ENCODE results near the gene ENGASE.

ENGASE gene

DNA sequence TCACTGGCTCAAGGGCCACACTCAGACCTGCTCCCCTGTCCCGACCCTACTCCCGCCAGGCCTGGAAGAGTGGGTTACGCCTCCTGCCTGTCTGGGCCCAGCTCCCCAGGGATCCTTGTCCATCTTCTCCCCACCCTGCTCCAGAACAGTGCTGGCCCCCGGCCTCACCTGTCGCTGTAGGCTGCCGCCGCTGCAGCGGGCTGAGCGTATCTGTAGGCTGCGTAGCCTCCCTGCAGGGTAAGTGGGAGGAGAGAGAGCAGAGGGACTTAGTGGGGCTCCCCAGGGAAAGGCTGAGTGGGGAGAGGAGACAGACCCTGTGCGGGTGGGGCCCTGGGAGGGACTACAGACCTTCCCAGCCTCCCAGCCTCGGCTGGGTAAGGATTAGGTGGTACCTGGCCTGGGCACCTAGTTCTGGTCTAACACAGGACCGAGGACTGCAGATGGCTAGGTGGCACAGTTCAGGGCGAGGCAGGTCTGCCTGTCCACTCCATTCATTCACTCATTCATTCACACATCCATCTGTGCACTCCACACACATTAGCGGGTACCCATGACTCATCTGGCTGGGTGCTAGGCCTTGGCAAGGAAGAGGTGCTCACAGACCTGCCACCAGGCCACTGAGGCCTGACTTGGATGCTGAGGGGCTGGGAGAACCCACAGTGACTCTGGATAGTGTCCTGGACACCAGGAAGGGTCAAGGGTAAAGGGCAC lies 20.9 kb downstream of the ENGASE start:
- DNase-seq: no peak

DNA sequence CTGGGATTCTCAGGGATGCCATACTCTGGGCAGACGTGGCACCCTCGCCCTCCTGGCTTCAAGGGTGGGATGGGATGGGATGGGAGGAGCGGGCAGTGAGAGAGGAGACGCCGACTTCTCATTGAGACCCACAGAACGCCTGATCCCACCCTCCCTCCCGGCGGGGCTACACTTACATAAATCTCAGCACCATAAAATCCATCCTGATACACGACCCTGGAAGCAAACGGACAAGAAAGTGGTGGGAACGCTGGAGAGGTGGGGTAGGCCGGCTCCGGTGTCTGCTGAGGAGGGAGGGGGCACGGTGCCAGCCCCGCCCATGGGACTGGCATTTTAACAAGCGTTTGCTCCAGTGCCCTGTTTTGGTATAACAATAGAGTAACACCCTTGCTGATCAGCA lies 21.9 kb downstream of the ENGASE start:
- DNase-seq: no peak

DNA sequence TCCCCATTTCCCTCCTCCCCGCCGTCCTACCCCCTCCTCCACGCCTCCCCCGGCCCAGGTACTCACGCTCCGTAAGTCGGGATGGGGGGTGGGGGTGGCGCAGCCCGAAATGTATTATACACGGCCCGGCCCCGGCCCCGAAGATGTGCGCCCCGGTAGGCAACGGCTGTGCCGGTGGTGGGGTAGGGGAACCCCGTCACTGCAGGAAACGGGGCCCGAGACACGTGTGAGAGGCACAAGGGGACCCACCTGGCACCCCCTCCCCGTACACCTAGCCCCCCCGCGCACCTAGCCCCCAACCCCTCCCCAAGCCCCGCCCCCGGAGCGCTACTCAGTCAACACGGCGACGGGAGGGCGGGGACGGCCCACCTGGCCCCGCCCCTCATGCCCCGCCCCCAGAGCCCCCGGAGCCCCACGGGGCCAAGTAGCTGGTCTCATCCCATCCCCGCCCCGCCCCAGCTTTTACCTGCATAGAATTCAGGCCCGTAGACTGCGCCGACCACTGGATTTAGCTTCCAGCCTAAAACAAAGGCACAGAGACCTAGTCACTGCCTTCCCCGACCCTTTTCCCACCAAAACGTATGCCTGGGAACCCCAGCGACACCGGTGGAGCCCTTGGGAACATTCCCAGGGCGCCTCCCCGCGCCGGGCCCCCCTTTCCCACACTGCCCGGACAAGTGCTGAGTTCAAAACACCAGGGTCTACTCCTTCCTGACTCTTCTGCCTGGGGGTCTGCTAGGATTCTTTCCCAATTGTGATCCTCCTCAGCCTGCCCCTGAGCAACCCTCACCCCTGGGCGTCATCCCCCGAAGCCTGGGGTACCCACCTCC lies 22.8 kb downstream of the ENGASE start:
- DNase-seq: no peak

DNA sequence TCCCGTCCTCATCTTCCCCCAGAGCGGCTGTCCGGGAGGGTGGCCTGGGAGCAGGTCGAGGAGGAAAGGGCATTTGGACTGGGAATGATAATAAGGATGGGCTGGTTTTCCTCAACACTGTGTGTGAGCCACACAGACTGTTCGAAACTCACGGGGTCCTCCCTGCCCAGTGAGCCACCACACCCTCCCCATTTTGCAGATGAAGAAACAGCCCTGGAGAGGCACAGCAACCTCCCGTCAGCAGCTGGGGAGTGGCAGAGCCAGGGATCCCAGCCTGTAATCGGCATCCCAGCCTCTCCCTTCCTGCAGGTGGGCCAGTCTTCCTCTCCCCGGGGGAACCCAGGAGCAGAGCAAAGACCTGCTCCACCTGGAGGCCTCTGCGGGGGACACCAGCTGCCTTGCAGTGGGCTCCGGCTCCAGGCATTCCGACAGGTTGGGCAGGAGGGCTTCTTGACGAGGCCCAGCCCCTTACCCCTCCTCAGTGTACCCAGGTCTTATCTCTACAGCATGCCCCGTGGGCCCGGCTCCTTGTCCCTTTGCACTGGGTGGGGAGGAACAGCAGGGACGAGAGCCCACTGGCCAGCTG lies 23.8 kb downstream of the ENGASE start:
- DNase-seq: peak; percentile 28

DNA sequence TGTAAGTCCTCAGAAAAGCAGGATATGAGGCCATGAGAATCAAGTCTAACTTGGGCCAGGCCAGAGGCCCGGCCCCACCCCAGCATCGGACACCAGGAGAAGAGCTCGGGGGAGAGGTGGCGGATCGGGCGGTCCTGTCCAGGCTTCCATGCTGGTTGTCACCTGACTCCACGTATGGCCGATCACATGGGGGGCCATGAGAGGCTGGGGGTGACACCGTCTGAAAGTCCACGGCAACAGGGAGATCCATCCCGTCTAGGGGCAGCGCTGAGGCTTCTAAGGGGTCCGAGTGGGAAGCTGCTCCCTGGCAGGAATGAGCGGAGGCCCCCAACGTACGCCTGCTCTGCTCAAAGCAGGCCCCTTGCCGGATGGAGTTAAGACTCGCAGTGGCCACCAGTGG lies 25.8 kb downstream of the ENGASE start:
- no peak for DNase-seq

DNA sequence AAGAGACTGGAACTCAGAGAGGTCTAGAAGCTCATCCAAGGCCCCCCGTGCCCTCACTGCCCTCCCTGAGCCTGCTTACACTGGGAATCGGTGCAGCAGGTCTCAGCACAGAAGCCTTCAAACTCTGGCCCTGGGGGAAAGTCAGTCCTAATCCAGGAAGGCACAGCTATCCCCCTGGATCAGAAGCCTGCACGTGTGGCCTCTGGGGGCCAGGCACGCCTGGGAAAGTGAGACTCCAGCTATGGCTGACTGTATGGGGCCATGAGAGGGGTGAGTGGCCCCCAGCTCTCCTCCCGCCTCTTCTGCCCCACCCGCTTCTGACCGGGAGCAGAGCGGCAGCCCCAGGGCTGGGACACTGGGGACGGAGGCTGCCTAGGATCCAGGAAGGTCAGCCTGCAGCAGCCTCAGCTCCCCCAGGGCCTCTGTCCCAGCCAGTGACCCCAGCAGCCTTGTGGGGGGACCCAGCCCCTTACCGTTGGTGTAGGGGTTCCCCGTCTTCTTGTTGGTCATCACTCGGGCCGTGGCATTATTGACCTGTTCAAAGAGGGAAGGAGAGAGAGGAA lies 26.6 kb downstream of the ENGASE start:
- no peak for DNase-seq

DNA sequence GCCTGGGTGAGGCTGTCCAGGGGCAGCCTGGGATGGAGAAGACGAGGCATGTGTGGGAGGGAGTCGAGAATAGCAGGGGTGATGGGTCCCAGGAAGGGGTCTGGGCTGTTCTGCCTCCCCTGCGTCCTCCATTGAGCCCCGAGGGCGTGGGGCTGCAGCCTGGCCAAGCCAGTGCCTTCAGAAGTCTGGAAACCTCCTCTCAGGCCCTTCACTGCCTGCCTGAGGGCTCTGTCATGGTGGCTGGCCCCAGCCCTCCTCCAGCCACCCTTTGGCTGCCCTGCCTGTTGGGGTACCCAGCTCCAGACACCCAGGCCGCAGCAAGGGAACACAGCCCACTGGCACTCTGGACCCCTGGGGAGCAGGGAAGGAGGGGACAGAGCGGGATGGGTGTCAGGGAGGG lies 27.6 kb downstream of the ENGASE start:
- no peak for DNase-seq

DNA sequence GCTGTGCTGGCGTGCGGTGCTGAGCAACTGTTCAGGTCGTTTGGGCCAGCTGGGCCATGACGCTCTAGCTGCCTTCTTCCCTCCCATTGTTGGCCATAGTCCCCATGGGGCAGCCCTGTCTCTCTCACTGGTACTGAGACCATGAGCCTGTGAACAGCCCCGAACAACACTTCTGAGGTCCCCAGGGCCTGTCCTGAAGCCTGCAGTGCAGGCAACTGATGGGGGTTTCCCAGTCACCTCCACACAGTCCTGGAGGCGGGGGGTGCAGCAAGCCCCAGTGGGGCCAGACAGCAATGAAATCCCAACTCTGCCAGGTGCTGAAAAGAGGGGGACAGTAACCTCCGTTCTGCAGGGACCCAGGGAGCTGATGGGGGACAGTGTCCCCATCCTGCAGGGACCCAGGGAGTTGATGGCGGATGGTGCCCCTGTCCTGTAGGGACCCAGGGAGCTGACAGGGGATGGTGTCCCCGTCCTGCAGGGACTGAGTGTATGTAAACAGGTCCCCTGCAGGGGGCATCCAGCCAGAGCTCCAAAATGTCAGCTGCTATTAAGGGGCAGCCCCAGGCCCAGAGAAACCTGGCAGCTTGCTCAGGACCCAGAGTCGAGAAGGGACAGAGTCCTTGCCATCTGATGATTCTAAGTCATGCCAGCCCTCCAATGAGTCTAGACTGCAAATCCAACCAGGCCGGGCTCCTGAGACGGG lies 30.4 kb downstream of the ENGASE start:
- DNase-seq: no peak

DNA sequence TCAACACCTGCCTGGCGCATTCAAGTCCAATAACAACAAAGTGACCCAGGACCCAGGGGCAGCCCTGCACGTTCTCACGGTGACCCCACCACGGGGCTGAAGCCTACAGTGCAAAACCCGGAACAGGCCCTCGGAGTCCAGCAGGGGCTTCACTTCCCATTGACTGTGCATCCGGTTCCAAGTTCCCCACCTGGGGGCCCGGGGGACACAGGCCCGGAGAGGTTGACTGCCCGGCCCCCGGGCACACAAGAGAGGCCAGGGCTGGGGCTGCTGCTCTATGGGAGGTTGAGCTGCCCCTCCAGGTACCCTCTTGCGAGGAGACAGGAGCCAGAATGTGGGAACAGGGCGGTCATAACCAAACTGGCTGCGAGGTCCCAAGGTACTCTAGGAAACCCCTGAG lies 31.3 kb downstream of the ENGASE start:
- no peak for DNase-seq

DNA sequence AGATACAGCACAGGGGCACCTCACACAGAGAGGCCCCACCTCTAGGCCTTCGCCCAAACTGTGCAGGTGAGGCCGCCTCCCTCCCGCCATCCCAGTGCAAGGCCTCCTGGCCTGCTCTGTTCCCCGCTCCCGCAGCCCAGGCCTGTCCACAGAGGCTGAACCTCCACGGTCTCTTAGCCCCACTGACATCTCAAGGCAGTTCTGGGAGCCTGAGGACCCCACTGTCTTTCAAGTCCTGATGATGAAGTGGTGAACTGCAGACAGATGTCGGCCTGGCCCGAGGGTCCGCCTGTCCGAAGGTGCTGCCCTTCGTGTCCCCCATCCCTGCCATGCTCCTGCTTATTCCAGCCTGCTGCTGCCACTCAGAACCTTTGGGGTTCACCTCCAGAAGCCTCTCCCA lies 32.3 kb downstream of the ENGASE start:
- DNase-seq: no peak

DNA sequence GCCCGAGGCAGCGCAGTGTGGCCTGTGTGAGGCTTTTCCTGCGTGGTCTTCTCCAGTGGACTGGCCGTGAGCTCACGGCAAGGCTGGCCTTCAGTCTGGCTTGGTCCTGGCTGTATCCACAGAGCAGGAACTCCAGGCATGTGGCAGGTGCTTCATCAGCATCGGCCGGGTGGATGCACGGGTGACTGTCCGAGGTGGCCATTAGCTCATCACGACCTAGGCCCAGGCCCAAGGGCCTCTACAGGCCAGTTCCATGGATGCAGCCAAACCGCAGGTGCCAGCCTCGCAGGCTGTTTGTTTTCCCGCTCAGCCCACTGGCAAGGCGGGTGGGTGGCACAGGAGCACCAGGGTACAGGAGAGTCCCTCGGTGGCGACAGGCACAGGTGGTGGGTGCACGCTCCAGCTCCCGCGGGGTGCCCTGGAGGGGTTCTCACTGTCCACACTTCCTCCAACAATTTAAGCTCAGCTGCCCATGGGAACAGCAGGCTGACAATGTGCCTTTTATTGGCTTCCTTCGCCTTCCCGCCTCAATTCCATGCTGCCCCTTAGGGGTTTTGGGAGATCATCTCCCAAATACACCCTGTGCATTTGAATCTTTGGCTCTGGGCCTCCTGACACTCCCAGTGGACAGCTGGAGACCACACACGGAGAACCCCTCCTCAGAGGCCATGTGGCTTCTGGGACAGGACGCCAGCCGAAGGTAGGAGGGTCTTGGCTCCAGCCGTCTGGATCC lies 33.0 kb downstream of the ENGASE start:
- DNase-seq: no peak

DNA sequence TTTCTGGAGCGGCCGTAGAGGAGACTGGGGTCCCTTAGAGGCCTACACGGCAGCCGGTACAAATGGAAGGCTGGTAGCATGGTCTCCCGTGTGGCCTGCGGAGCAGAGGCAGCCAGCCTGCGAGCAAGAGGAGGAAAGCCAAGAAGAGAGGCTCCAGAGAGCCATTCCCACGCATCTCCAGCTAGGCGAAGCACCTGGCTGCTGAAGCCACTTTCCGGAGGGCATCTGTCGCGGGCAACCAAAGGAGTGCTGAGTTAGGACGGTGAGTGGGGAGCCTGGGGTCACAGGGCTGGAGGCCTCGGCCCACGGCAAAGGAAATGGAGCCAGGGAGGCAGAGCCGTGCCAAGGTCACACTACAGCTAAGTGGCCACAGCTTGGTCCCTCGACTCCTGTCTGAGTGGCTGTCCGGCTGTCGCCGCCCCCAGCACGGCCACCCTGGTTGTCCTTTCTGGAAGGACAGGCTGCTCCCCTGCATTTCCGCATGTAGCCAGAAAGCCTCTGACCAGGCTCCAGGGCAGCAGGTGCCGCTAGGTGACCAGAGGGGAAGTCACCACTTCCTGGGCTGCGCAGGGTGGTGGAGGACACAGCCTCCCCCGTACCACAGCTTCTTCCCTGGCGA lies 33.7 kb downstream of the ENGASE start:
- DNase-seq: no peak

DNA sequence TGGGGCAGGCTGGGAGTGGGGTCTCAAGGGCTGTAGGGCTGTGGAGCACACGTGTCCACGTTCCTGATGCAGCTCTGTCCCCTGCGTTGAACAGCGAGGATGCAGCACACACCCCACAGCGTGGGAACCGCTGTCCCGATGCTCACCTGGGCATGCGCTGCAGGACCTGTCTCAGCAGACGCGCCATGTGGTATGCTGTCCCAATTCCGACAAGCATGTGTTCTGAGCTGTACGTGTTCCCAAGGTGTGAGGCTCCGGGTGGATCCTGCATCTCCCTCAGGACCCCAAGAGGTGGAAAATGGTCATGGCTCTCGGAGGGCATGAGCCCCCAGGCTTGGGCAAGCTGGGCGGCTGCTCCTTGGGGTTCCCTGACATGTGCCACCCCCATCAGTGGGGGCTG lies 34.2 kb downstream of the ENGASE start:
- no peak for DNase-seq

DNA sequence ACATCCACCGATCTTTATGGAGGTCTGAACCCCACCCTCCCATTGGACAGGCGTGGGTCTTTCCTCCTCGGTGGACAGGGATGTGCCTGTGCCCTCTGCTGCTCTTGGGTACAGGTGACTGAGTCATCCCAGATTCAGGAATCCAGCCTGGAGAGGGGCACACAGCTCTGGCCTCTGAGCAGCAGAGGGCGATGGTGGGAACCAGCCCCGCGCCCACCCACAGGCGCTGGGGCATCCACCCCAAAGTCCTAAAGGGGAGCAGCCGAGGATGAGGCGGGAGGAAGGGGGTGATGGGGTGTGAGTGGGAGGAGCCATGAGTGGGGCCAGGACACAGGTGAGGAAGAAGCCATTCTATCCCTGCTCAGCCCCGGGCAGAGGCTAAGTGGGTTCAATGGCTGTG lies 35.0 kb downstream of the ENGASE start:
- no peak for DNase-seq

DNA sequence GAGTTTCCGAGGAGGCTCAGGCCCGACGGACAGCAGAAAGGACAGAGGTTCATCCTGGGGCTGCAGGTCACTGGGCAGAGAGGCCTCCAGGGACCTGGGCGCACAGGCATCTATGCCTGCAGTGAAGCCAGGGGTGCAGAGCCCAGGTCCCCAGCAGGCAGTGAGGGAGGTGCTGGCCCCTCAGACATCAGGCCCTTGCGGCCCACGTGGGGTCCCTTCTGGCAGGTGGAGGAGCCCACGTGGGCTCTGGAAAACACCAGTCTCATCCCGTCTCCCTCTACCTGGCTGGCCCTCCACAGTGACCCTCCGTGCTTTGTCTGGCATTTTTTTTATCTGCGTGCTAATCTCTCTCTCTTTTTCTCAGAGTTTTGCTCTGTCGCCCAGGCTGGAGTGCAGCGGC lies 36.5 kb downstream of the ENGASE start:
- no peak for DNase-seq

DNA sequence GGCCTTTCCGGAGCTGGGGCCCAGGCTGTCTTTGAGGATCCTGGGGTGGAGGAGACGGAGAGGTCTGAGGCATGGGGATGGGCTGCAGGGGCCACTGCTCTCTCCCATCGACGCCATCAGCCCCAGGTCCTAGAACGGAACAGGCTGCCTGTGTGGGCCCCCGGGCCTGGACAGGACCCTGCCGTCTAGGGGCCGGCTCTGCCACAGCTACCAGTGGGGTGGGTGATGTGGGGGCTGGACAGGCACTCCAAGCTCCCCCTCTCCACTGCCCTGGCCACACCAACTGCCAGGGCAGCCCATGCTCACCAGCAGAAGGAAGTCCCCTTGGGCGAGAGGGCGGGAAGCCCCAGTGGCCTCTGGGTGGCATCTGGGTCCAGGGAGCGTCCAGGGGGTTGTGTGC lies 37.8 kb downstream of the ENGASE start:
- DNase-seq: no peak

DNA sequence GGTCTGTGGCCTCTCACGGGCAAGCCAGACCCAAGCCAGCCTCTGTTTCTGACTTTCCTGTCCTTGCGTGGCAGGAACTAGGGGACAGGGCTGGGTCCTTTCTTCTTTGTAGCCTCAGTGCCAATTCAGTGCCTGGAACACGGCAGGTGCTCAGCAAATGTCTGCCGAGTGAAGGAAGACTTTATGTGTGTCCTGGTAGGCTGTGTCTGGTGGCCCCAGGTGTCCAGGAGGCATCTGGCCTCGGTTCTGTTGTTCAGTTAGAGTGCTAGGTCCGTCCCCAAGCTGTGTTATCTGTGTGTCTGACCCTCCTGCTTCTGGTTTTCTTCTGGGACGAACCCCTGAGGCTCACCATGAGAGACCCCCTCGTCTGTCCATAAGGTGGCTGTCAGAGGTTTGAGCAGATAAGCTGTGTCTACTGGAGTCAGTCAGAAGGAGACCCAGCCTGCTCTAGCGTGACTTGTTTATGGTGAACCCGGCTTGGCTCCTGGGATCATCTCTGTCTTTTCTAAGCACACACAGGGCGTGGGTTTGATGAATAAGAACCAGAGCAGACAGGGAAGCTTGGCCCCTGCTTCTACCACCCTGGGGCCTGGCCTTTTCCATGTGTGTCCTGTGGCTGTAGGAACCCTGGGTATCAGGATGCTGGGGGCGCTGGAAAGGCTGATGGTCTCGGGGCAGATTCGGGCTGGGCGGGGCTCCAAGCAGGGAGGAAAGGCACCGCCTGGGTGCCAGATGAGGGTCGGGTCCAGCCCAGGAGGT lies 39.3 kb downstream of the ENGASE start:
- DNase-seq: peak; percentile 39

DNA sequence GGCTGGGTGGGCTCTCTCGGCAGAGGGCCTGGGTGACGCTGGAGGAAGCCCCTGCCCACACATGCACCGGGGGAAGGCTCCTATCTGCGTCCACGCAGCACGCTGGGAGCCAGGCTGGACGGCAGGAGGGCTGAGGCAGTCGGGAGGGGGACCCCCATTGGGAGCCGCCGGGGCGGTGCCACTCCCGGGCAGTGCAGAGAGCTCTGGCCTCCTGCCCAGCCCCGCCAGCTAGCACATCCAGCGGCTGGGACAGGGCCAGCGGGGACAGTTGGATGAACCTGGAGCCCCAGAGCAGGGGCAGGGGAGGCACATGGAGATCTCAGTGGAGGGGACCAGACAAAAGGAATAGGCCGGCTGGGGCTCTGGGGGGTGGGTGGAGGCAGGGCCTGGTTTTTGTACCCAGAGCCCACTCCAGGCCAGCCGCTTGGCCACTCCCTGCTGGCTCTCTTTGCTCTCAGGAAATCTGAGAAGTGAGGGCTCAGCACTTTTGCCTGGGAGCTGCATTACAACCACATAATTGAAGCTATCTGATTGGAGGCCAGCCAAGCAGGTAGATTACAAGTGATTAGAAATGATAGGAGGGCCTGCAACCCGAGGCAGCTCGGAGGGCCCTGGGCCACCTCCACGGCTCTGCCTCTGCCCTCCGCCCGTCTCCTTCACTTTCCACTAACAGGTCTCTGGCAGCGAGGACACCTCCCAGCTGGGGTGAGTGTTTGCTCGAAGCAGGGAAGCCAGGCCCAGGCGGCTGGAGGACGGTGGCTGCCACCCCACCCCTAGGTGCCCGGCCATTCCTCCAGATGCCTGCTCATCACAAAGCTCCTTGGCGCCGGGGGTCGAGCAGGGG lies 40.1 kb downstream of the ENGASE start:
- DNase-seq: peak; percentile 100

DNA sequence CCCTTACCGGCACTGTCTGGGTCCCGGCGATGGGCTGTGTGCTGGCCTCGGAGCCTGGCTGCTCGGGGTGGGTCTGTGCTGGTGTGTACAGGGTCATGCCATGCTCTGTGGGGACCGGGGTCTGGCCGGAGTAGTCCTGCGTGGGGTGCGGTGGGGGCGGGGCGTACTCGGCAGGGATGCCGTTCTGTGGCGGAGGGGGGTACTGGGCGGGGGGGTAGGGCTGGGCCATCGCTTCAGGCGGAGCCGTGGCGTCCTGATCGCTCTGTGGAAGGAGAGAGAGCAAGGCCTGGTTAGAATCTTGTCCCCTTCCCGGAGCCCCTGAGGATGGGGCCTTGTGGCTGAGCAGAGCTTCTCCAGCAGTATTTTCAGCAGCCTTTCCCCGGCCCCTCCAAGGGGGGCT lies 40.9 kb downstream of the ENGASE start:
- DNase-seq: no peak
